HCT116 (cell line): ENCODE measurements around the gene DDO. TPM values are rescaled to one million over a fixed set of nuclear protein-coding genes. Genes with fewer than 3 reads are reported as not detected.

Experiments used
- ATAC-seq: fragments of 200-7000 bp; cut with Tn5 transposase; 2 replicates; pipeline ENCODE4 v1.9.1; 2020; ENCODE audit warnings: mild to moderate bottlenecking, moderate library complexity
- BruUV-seq: library from RNA; stranded (reverse); fragments of 400-500 nt; replicated peaks from 2 replicates; lab custom pipeline; 2021; lab: Mats Ljungman, UMichigan
- CTCF ChIA-PET: fragments of 300-600 bp; sonication (Branson Sonifier 250); formaldehyde crosslinking; loops from one replicate; lab custom pipeline; 2021; ENCODE audit warnings: antibody characterized with exemption; lab: Charles Lee
- POLR2A ChIA-PET: fragments of 300-600, 350-600 bp; sonication (Branson Sonifier 250); formaldehyde crosslinking; loops from one replicate; lab custom pipeline; 2021; ENCODE audit warnings: antibody characterized with exemption; lab: Charles Lee
- RAD21 ChIA-PET, 2 experiments: fragments of 300-600 bp; sonication (Branson Sonifier 250); formaldehyde crosslinking; loops; one replicate each; lab custom pipeline; 2023; ENCODE audit warnings: low total read pairs in 2 of 2; ENCODE audit not compliant: uncharacterized antibody in 2 of 2, unreplicated experiment in 2 of 2, low non-redundant PET in 1 of 2; lab: Charles Lee
- DNase-seq: peaks from one replicate; pipeline ENCODE4 v3.0.0-alpha.2; 2010; ENCODE audit warnings: low read depth, low spot score
- H2AFZ ChIP-seq: fragments of 200-600 bp; shearing (Covaris generic), sonication (generic); 2 replicates; pipeline ENCODE4 v1.6.1; 2017; ENCODE audit warnings: low read depth, mixed run types, mixed read lengths, antibody characterized with exemption, low read length; ENCODE audit not compliant: poor library complexity, severe bottlenecking
- H3K27ac ChIP-seq: 2 replicates; pipeline ENCODE4 v1.5.1; 2012; ENCODE audit warnings: low read depth, low read length
- H3K27me3 ChIP-seq: fragments of 200-600 bp; sonication (generic); 2 replicates; pipeline ENCODE4 v1.6.1; 2016; ENCODE audit warnings: mixed run types, low read length, mixed read lengths; ENCODE audit not compliant: insufficient read depth
- H3K36me3 ChIP-seq, 2 experiments: fragments of 200-500 bp in 1 of 2; fragments of 200-600 bp in 1 of 2; sonication (Bioruptor generic) in 1 of 2; sonication (generic) in 1 of 2; 2 replicates each; pipeline versions ENCODE4 v1.5.1 to v1.6.1; 2014 to 2016; ENCODE audit warnings: low read length in 2 of 2, inconsistent platforms in 1 of 2, mixed read lengths in 1 of 2, mixed run types in 1 of 2; ENCODE audit not compliant: insufficient read depth in 2 of 2, control insufficient read depth in 1 of 2
- H3K4me1 ChIP-seq, 2 experiments: fragments of 200-600 bp in 1 of 2; sonication (generic) in 1 of 2; 2 replicates each; pipeline versions ENCODE4 v1.5.1 to v1.6.1; 2012 to 2017; ENCODE audit warnings: low read length in 2 of 2, inconsistent platforms in 1 of 2, mild to moderate bottlenecking in 1 of 2, mixed read lengths in 1 of 2, mixed run types in 1 of 2, moderate library complexity in 1 of 2; ENCODE audit not compliant: insufficient read depth in 2 of 2, control insufficient read depth in 1 of 2
- H3K4me2 ChIP-seq: fragments of 200-600 bp; sonication (generic); 2 replicates; pipeline ENCODE4 v1.6.1; 2017; ENCODE audit warnings: mixed run types, low read length, mixed read lengths
- H3K4me3 ChIP-seq, 2 experiments: fragments of 200-600 bp in 1 of 2; sonication (generic) in 1 of 2; replicated peaks in 1 of 2; 2 replicates each; pipeline ENCODE4 v1.5.1; 2011 to 2016; ENCODE audit warnings: low read length in 2 of 2, control low read depth in 1 of 2, low read depth in 1 of 2, mild to moderate bottlenecking in 1 of 2, mixed read lengths in 1 of 2, mixed run types in 1 of 2
- H3K79me2 ChIP-seq: fragments of 200-600 bp; sonication (generic); 2 replicates; pipeline ENCODE4 v1.6.1; 2017; ENCODE audit warnings: mild to moderate bottlenecking, mixed run types, low read length, moderate library complexity, mixed read lengths; ENCODE audit not compliant: insufficient read depth
- H3K9ac ChIP-seq: fragments of 200-600 bp; sonication (generic); 2 replicates; pipeline ENCODE4 v1.6.1; 2016; ENCODE audit warnings: low read length, mixed read lengths
- H3K9me2 ChIP-seq: fragments of 200-600 bp; sonication (generic), shearing (Covaris generic); 2 replicates; pipeline ENCODE4 v1.6.1; 2017; ENCODE audit warnings: mixed run types, mild to moderate bottlenecking, moderate library complexity; ENCODE audit not compliant: insufficient read depth
- H3K9me3 ChIP-seq, 2 experiments: fragments of 200-500 bp in 1 of 2; fragments of 200-600 bp in 1 of 2; sonication (Bioruptor generic) in 1 of 2; sonication (generic) in 1 of 2; 2 replicates each; pipeline ENCODE4 v1.6.1; 2014 to 2017; ENCODE audit warnings: low read length in 2 of 2, mixed read lengths in 2 of 2, inconsistent platforms in 1 of 2, low read depth in 1 of 2, mild to moderate bottlenecking in 1 of 2, mixed run types in 1 of 2, moderate library complexity in 1 of 2; ENCODE audit not compliant: control insufficient read depth in 1 of 2, insufficient read depth in 1 of 2
- H4K20me1 ChIP-seq: fragments of 200-600 bp; sonication (generic), shearing (Covaris generic); 2 replicates; pipeline ENCODE4 v1.6.1; 2017; ENCODE audit warnings: mixed run types, mild to moderate bottlenecking, moderate library complexity; ENCODE audit not compliant: insufficient read depth
- CEBPB ChIP-seq: IDR thresholded peaks from 2 replicates; pipeline ENCODE4 v1.6.1; 2012; ENCODE audit warnings: low read depth
- CTCF ChIP-seq, 3 experiments: fragments of 200-600 bp in 1 of 3; sonication (generic) in 1 of 3; IDR thresholded peaks in 2 of 3; conservative IDR thresholded peaks in 1 of 3; 2 replicates each; pipeline ENCODE4 v1.5.1; 2012 to 2017; ENCODE audit warnings: low read depth in 2 of 3, low read length in 2 of 3, antibody characterized with exemption in 1 of 3, borderline replicate concordance in 1 of 3, control low read depth in 1 of 3, mild to moderate bottlenecking in 1 of 3, mixed read lengths in 1 of 3, mixed run types in 1 of 3, moderate library complexity in 1 of 3; ENCODE audit not compliant: insufficient read depth in 1 of 3
- EGR1 ChIP-seq: IDR thresholded peaks from 2 replicates; pipeline ENCODE4 v1.6.1; 2012; ENCODE audit warnings: low read depth
- ELF1 ChIP-seq: IDR thresholded peaks from 2 replicates; pipeline ENCODE4 v1.6.1; 2012; ENCODE audit warnings: low read depth, borderline replicate concordance
- FOSL1 ChIP-seq: IDR thresholded peaks from 2 replicates; pipeline ENCODE4 v1.6.1; 2012; ENCODE audit warnings: low read depth
- MAX ChIP-seq: IDR thresholded peaks from 2 replicates; pipeline ENCODE4 v1.6.1; 2012
- POLR2A ChIP-seq: IDR thresholded peaks from 2 replicates; pipeline ENCODE4 v1.7.0; 2011; ENCODE audit warnings: borderline replicate concordance; ENCODE audit not compliant: insufficient read depth, insufficient read length; ENCODE audit errors: extremely low read depth
- RAD21 ChIP-seq: IDR thresholded peaks from 2 replicates; pipeline ENCODE4 v1.6.1; 2012; ENCODE audit warnings: low read depth, mild to moderate bottlenecking
- SIN3A ChIP-seq: IDR thresholded peaks from 2 replicates; pipeline ENCODE4 v1.6.1; 2012; ENCODE audit warnings: low read depth
- SP1 ChIP-seq: IDR thresholded peaks from 2 replicates; pipeline ENCODE4 v1.6.1; 2012; ENCODE audit warnings: low read depth
- YY1 ChIP-seq: IDR thresholded peaks from 2 replicates; pipeline ENCODE4 v1.6.1; 2011; ENCODE audit warnings: low read length, low read depth, moderate library complexity, mild to moderate bottlenecking; ENCODE audit not compliant: insufficient replicate concordance; ENCODE audit errors: extremely low read depth
- ZBTB33 ChIP-seq: IDR thresholded peaks from 2 replicates; pipeline ENCODE4 v1.6.1; 2011; ENCODE audit warnings: mild to moderate bottlenecking, low read length, moderate library complexity; ENCODE audit not compliant: insufficient replicate concordance; ENCODE audit errors: extremely low read depth
- ZNF274 ChIP-seq: fragments of 200-500 bp; sonication (Bioruptor generic); IDR thresholded peaks from 2 replicates; pipeline ENCODE4 v1.6.1; 2014; ENCODE audit warnings: mild to moderate bottlenecking, low read depth, low read length, inconsistent platforms
- intact Hi-C: fragments of 100-400 bp; cut with micrococcal nuclease; formaldehyde crosslinking; loops from 2 replicates; pipeline ENCODE4 v1.10.0; 2022
- total RNA-seq: library from RNA; stranded (reverse); gene quantifications from one replicate; pipeline ENCODE4 v1.2.1, GENCODE V29; 2021; ENCODE audit not compliant: unreplicated experiment
- TF ChIP-seq, protein P1 (sequence below): IDR thresholded peaks from 2 replicates; pipeline ENCODE4 v1.6.1; 2012; ENCODE audit warnings: low read depth

The DDO gene
- total RNA-seq, 1 experiment from 2014 or later, result not detected

GRCh38 chr6:110434961-110435602 is 19.7 kb upstream of the DDO start (continued):
- TF ChIP-seq ZBTB33 (no peak), EGR1 (no peak), ELF1 (no peak), SP1 (no peak), MAX (no peak), CTCF (IDR thresholded peaks at IDR 0.05 in 2 of 3, conservative IDR thresholded peaks at IDR 0.05 in 1 of 3; ENCODE audit: borderline replicate concordance in 1 of 3, insufficient read depth in 1 of 3, low read depth in 2 of 3, low read length in 2 of 3) (no peak), YY1 (no peak), FOSL1 (no peak)

DNA sequence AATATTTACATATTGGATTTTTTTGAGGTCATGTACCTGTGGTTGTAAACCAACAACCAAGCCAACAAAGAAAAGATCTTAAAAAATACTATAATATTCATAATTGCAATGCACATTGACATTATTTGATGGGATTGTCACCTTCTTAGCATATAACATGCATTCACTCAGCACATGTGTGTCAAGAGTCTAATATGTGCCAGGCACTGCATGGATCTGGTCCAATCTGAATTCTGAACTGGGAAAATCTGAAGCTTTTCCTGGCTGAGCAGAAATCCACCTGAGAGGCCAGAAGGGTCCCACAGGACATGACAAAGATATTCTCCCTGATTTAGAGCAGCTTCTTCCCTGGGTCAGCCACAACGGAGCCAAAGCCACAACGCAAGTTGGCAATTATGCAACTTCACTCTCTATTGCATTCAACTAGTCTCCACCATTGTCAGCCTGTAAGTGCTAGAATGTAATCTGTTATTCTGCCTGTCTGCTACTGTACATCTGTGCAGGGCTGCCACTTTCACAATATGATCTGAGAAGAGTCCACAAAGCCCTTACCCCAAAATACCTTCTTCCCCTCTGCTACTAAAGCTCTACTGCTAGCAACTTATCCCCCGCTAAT is 17.0 kb upstream of the DDO start:
- H3K9me3 ChIP-seq, result no peaks in the 10 kb centered on the region
- no peak for DNase-seq
- H3K9ac ChIP-seq, result no peak overlapping the region
- no peaks in the 10 kb centered on the region for H3K79me2 ChIP-seq
- no peak overlapping the region for H2AFZ ChIP-seq
- no peak overlapping the region for H3K4me3 ChIP-seq
- no peak overlapping the region for H3K27ac ChIP-seq
- no peak for ATAC-seq
- no peaks in the 10 kb centered on the region for H4K20me1 ChIP-seq
- ChIA-PET POLR2A (no interaction called here), RAD21 (no interaction called here), CTCF (no interaction called here)
- no TSS peak for BruUV-seq
- no peaks in the 10 kb centered on the region for H3K36me3 ChIP-seq
- H3K9me2 ChIP-seq, result no peaks in the 10 kb centered on the region
- no peaks in the 10 kb centered on the region for H3K4me1 ChIP-seq
- H3K4me2 ChIP-seq, result no peak overlapping the region
- H3K27me3 ChIP-seq, result peaks cover 1% of the 10 kb centered on the region; the same call in 1 of the 2 replicates
- intact Hi-C loops, result no loop called here
- no peak for TF ChIP-seq ZNF274
- TF ChIP-seq POLR2A, result no peak
- TF ChIP-seq EGR1, result no peak
- no peak for TF ChIP-seq CEBPB
- no peak for TF ChIP-seq RAD21
- TF ChIP-seq SIN3A, result no peak
- TF ChIP-seq, protein P1, sequence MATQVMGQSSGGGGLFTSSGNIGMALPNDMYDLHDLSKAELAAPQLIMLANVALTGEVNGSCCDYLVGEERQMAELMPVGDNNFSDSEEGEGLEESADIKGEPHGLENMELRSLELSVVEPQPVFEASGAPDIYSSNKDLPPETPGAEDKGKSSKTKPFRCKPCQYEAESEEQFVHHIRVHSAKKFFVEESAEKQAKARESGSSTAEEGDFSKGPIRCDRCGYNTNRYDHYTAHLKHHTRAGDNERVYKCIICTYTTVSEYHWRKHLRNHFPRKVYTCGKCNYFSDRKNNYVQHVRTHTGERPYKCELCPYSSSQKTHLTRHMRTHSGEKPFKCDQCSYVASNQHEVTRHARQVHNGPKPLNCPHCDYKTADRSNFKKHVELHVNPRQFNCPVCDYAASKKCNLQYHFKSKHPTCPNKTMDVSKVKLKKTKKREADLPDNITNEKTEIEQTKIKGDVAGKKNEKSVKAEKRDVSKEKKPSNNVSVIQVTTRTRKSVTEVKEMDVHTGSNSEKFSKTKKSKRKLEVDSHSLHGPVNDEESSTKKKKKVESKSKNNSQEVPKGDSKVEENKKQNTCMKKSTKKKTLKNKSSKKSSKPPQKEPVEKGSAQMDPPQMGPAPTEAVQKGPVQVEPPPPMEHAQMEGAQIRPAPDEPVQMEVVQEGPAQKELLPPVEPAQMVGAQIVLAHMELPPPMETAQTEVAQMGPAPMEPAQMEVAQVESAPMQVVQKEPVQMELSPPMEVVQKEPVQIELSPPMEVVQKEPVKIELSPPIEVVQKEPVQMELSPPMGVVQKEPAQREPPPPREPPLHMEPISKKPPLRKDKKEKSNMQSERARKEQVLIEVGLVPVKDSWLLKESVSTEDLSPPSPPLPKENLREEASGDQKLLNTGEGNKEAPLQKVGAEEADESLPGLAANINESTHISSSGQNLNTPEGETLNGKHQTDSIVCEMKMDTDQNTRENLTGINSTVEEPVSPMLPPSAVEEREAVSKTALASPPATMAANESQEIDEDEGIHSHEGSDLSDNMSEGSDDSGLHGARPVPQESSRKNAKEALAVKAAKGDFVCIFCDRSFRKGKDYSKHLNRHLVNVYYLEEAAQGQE, result no peak
